Endodermal cell (in vitro differentiated cells): ENCODE data around the gene CCDC167. TPM values are rescaled to one million over a fixed set of nuclear protein-coding genes. Genes with fewer than 3 reads are reported as not detected.
A peak's percentile ranks its signal among the peaks of the same experiment; 100 is the strongest.

Experiments
- DNase-seq: peaks from one replicate; pipeline ENCODE4 v3.0.0-alpha.2; 2017
- H3K27ac ChIP-seq: 2 replicates; pipeline ENCODE4 v1.5.1; 2013; ENCODE audit warnings: mild to moderate bottlenecking, low read depth, low read length, moderate library complexity
- H3K27me3 ChIP-seq: 2 replicates; pipeline ENCODE4 v1.6.1; 2013; ENCODE audit warnings: mild to moderate bottlenecking, low read length, moderate library complexity; ENCODE audit not compliant: insufficient read depth, control insufficient read depth, poor library complexity, severe bottlenecking
- H3K36me3 ChIP-seq: 2 replicates; pipeline ENCODE4 v1.7.0; 2013; ENCODE audit warnings: mild to moderate bottlenecking, low read length, moderate library complexity; ENCODE audit not compliant: control insufficient read depth, insufficient read depth
- H3K4me1 ChIP-seq: one replicate; pipeline ENCODE4 v1.7.0; 2013; ENCODE audit warnings: low read length; ENCODE audit not compliant: control insufficient read depth, insufficient read depth
- H3K4me3 ChIP-seq: 2 replicates; pipeline ENCODE4 v1.5.1; 2013; ENCODE audit warnings: mild to moderate bottlenecking, low read length, moderate library complexity
- H3K9ac ChIP-seq: 2 replicates; pipeline ENCODE4 v1.6.1; 2013; ENCODE audit warnings: mild to moderate bottlenecking, low read length, moderate library complexity; ENCODE audit not compliant: poor library complexity, severe bottlenecking; ENCODE audit errors: extremely low read depth
- H3K9me3 ChIP-seq: 2 replicates; pipeline ENCODE4 v1.6.1; 2013; ENCODE audit warnings: mild to moderate bottlenecking, low read length, moderate library complexity; ENCODE audit not compliant: control insufficient read depth
- H3K27ac Mint-ChIP-seq: 2 replicates; pipeline ENCODE4 v1.8.0; 2020; ENCODE audit warnings: mixed read lengths
- H3K27me3 Mint-ChIP-seq: 2 replicates; pipeline ENCODE4 v1.8.0; 2021; ENCODE audit warnings: mild to moderate bottlenecking, mixed read lengths; ENCODE audit not compliant: insufficient read depth
- H3K36me3 Mint-ChIP-seq: 2 replicates; pipeline ENCODE4 v1.8.0; 2020; ENCODE audit warnings: low read depth, mixed read lengths
- H3K4me1 Mint-ChIP-seq: 2 replicates; pipeline ENCODE4 v1.8.0; 2020; ENCODE audit warnings: mixed read lengths
- H3K4me3 Mint-ChIP-seq: 2 replicates; pipeline ENCODE4 v1.8.0; 2020; ENCODE audit warnings: mild to moderate bottlenecking, moderate library complexity, mixed read lengths
- H3K9me3 Mint-ChIP-seq: 2 replicates; pipeline ENCODE4 v1.8.0; 2020; ENCODE audit warnings: mild to moderate bottlenecking, mixed read lengths
- WGBS, 2 experiments: methylation state at CpG; one replicate each; pipeline versions ENCODE4 v1.1.5 to v1.1.7; 2013; ENCODE audit warnings: missing lambda C conversion rate in 2 of 2, mixed read lengths in 1 of 2; ENCODE audit not compliant: insufficient coverage in 1 of 2, insufficient read length in 1 of 2; 5-methylcytosine and 5-hydroxymethylcytosine counted together
- long read RNA-seq, 4 experiments: library from polyadenylated mRNA in 2 of 4; library from RNA in 1 of 4; library from capped mRNA in 1 of 4; stranded (forward) in 3 of 4; unstranded in 1 of 4; transcript quantifications; one replicate each; pipeline ENCODE4 v2.0.0, GENCODE V29; 2020 to 2021; ENCODE audit warnings: inconsistent platforms in 1 of 4
- polyA plus RNA-seq, 2 experiments: library from polyadenylated mRNA; stranded (reverse); fragments of 50-300 nt; gene quantifications; one replicate each; pipeline ENCODE4 v1.2.3, GENCODE V29; 2013
- total RNA-seq, 2 donors: library from RNA; stranded (reverse); fragmentation: NEBNext Ultra II Directional in 1 of 2; extraction: Animal tissue kit (Norgen Biotek cat#: 25700) in 1 of 2; gene quantifications; 2 replicates in 1 of 2; 3 replicates in 1 of 2; pipeline ENCODE4 v1.2.1, GENCODE V29; 2021
- TF ChIP-seq, protein P1 (sequence below): fragments of 200-600 bp; sonication (generic); conservative IDR thresholded peaks from 2 replicates; pipeline ENCODE4 v1.5.0; 2021; ENCODE audit warnings: antibody characterized with exemption, mild to moderate bottlenecking

CCDC167 gene
- 10 to 100 TPM; 60.4 to 66.1 TPM for total RNA-seq
- polyA plus RNA-seq (2013, experiment 1 of 2) = 65.2 TPM
- polyA plus RNA-seq (2013, experiment 2 of 2) = 71.0 TPM
- long read RNA-seq, experiment 1, transcript CCDC167-201 (4 exons, 619 nt) = major isoform, 14 of 23 reads
- long read RNA-seq, experiment 1, partial matches to known transcripts = 8 of 23 reads
- long read RNA-seq, experiment 1, other reads (novel, unspliced or antisense) = 1 of 23 reads
- long read RNA-seq, experiment 2, transcript CCDC167-201 (4 exons, 619 nt) = major isoform, 48 of 52 reads
- long read RNA-seq, experiment 2, partial matches to known transcripts = 1 of 52 reads
- long read RNA-seq, experiment 2, other reads (novel, unspliced or antisense) = 3 of 52 reads
- long read RNA-seq, experiment 3, transcript CCDC167-201 (4 exons, 619 nt) = major isoform, 22 of 24 reads
- long read RNA-seq, experiment 3, partial matches to known transcripts = 0 of 24 reads
- long read RNA-seq, experiment 3, other reads (novel, unspliced or antisense) = 2 of 24 reads
- long read RNA-seq, experiment 4 = 0 reads

GRCh38 chr6:37499433-37500293, at the start of gene CCDC167:
Gene CCDC167, minus strand, starts transcription at chr6:37499893. Its CDS starts 30 bp downstream, at chr6:37499863.
- Histone ChIP-seq H3K27me3 (no peaks in the 10 kb centered on the region), H3K36me3 (peaks cover 5% of the 10 kb centered on the region), H3K9me3 (no peaks in the 10 kb centered on the region), H3K4me3 (peak within 1 kb of the TSS; percentile 97), H3K27ac (peak within 1 kb of the TSS; percentile 77), H3K4me1 (no peaks in the 10 kb centered on the region), H3K9ac (peak within 1 kb of the TSS; percentile 87)
- TF ChIP-seq, protein P1, sequence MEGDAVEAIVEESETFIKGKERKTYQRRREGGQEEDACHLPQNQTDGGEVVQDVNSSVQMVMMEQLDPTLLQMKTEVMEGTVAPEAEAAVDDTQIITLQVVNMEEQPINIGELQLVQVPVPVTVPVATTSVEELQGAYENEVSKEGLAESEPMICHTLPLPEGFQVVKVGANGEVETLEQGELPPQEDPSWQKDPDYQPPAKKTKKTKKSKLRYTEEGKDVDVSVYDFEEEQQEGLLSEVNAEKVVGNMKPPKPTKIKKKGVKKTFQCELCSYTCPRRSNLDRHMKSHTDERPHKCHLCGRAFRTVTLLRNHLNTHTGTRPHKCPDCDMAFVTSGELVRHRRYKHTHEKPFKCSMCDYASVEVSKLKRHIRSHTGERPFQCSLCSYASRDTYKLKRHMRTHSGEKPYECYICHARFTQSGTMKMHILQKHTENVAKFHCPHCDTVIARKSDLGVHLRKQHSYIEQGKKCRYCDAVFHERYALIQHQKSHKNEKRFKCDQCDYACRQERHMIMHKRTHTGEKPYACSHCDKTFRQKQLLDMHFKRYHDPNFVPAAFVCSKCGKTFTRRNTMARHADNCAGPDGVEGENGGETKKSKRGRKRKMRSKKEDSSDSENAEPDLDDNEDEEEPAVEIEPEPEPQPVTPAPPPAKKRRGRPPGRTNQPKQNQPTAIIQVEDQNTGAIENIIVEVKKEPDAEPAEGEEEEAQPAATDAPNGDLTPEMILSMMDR = no peak
- DNase-seq = peak; percentile 100
- Mint-ChIP-seq H3K4me3 (peak within 1 kb of the TSS; percentile 92), H3K27me3 (no peaks in the 10 kb centered on the region), H3K4me1 (peaks cover 7% of the 10 kb centered on the region), H3K9me3 (no peaks in the 10 kb centered on the region), H3K36me3 (peaks cover 3% of the 10 kb centered on the region), H3K27ac (peak within 1 kb of the TSS; percentile 90)
- 1 to 4% methylated on average over 12 to 38 of the region's 38 CpGs for WGBS, 2 experiments

DNA sequence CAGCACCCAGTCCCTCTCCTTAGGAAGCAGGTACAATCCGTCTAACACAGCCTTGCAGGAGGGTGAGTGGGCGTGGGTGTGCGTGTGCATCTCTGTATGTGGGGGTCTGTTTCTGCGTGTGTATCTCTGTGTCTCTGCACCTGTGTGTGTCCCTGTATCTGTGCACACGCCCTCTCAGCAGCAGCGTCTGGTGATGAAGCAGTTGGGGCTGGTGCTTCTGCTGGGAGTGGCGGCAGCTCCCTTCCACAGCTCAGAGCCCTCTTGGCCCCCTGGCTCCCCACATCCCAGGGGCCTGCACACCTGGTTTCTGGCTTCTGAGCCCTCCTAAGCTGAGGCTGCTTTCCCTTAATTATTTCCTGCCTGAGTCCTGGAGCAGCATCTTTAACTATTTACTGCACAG, 49.5 kb upstream of the CCDC167 start:
- TF ChIP-seq, protein P1 = no peak
- no peak overlapping the region for H3K4me3 Mint-ChIP-seq
- H3K27me3 ChIP-seq = no peaks in the 10 kb centered on the region
- H3K36me3 Mint-ChIP-seq = no peaks in the 10 kb centered on the region
- no peaks in the 10 kb centered on the region for H3K9me3 Mint-ChIP-seq
- H3K4me3 ChIP-seq = no peak overlapping the region
- H3K27ac Mint-ChIP-seq = no peak overlapping the region
- no peaks in the 10 kb centered on the region for H3K4me1 ChIP-seq
- H3K27me3 Mint-ChIP-seq = peaks cover 7% of the 10 kb centered on the region
- H3K4me1 Mint-ChIP-seq = peaks cover 15% of the 10 kb centered on the region
- H3K9ac ChIP-seq = no peak overlapping the region
- no peak overlapping the region for H3K27ac ChIP-seq
- WGBS, 2 experiments = 74 to 90% methylated on average over 2 to 7 of the region's 7 CpGs
- no peak for DNase-seq
- no peaks in the 10 kb centered on the region for H3K9me3 ChIP-seq
- H3K36me3 ChIP-seq = no peaks in the 10 kb centered on the region

GRCh38 chr6:37548067-37548674, 48.5 kb upstream of the CCDC167 start:
- TF ChIP-seq, protein P1 = no peak
- Histone ChIP-seq H3K27ac (no peak overlapping the region), H3K4me3 (no peak overlapping the region), H3K36me3 (no peaks in the 10 kb centered on the region), H3K9ac (no peak overlapping the region), H3K9me3 (no peaks in the 10 kb centered on the region), H3K4me1 (no peaks in the 10 kb centered on the region), H3K27me3 (no peaks in the 10 kb centered on the region)
- peaks cover 11% of the 10 kb centered on the region for H3K4me1 Mint-ChIP-seq
- no peak overlapping the region for H3K27ac Mint-ChIP-seq
- no peaks in the 10 kb centered on the region for H3K9me3 Mint-ChIP-seq
- 87 to 89% methylated on average over 6 to 8 of the region's 8 CpGs for WGBS, 2 experiments
- H3K27me3 Mint-ChIP-seq = peaks cover 10% of the 10 kb centered on the region
- no peaks in the 10 kb centered on the region for H3K36me3 Mint-ChIP-seq
- H3K4me3 Mint-ChIP-seq = no peak overlapping the region
- no peak for DNase-seq
